Dermis blood vessel endothelial cell (primary cell): ENCODE data around the gene BDH1. TPM values are rescaled to one million over a fixed set of nuclear protein-coding genes. Genes with fewer than 3 reads are reported as not detected.
"Not testable (repeated sequence)": the region's sequence is repeated elsewhere in the genome, so short reads cannot be mapped to it uniquely, and the experiment has no call there.

Experiments
- DNase-seq: peaks from one replicate; pipeline ENCODE4 v3.0.0; 2010
- total RNA-seq: library from RNA; depleted of rRNA; stranded (reverse); fragments of >200 nt; gene quantifications from 2 replicates; pipeline ENCODE4 v1.2.3, GENCODE V29; 2014

BDH1 gene
- total RNA-seq, 1 donor from 2014 or later: 4.4 TPM

- DNase-seq: no peak
Measured at GRCh38 chr3:197484204-197484901, 71.4 kb downstream of the BDH1 start.

- peak; percentile 44 for DNase-seq
Measured at GRCh38 chr3:197482001-197482400, 73.8 kb downstream of the BDH1 start.

- no peak for DNase-seq
Measured at GRCh38 chr3:197480320-197480719, 75.4 kb downstream of the BDH1 start.

- DNase-seq: peak; percentile 69
Measured at GRCh38 chr3:197478746-197479668, 76.8 kb downstream of the BDH1 start.

- not testable (repeated sequence) for DNase-seq
Measured at GRCh38 chr3:197477816-197478215, 78.0 kb downstream of the BDH1 start.

- no peak for DNase-seq
Measured at GRCh38 chr3:197475997-197476525, 79.7 kb downstream of the BDH1 start.

- no peak for DNase-seq
Measured at GRCh38 chr3:197475514-197475913, 80.3 kb downstream of the BDH1 start.

GRCh38 chr3:197472151-197472550 is 83.6 kb downstream of the BDH1 start:
- DNase-seq: no peak

GRCh38 chr3:197471221-197472010 is 84.4 kb downstream of the BDH1 start:
- DNase-seq: peak; percentile 32

GRCh38 chr3:197468866-197469382 is 86.8 kb downstream of the BDH1 start:
- DNase-seq: no peak

- DNase-seq: no peak
Measured at GRCh38 chr3:197468167-197468566, 87.6 kb downstream of the BDH1 start.

- peak; percentile 65 for DNase-seq
Measured at GRCh38 chr3:197466586-197467399, 89.0 kb downstream of the BDH1 start.

GRCh38 chr3:197465996-197466549 is 89.7 kb downstream of the BDH1 start:
- DNase-seq: peak; percentile 70

GRCh38 chr3:197465197-197465995 is 90.4 kb downstream of the BDH1 start:
- peak; percentile 92 for DNase-seq

- DNase-seq: no peak
Measured at GRCh38 chr3:197464794-197465193, 91.0 kb downstream of the BDH1 start.

GRCh38 chr3:197463279-197463678 is 92.5 kb downstream of the BDH1 start:
- no peak for DNase-seq

GRCh38 chr3:197462808-197463207 is 93.0 kb downstream of the BDH1 start:
- DNase-seq: no peak

- DNase-seq: peak; percentile 28
Measured at GRCh38 chr3:197460639-197461038, 95.1 kb downstream of the BDH1 start.

- no peak for DNase-seq
Measured at GRCh38 chr3:197460002-197460401, 95.8 kb downstream of the BDH1 start.
